ENCODE data around the gene NTSR1. TPM values are rescaled to one million over a fixed set of nuclear protein-coding genes. Genes with fewer than 3 reads are reported as not detected.

Gene NTSR1
- total RNA-seq, 1 donor from 2014 or later, result not detected

- no peak for DNase-seq (ENCODE audit: low read depth)
Measured at GRCh38 chr20:62770916-62771315, 62.3 kb downstream of the NTSR1 start.

DNA sequence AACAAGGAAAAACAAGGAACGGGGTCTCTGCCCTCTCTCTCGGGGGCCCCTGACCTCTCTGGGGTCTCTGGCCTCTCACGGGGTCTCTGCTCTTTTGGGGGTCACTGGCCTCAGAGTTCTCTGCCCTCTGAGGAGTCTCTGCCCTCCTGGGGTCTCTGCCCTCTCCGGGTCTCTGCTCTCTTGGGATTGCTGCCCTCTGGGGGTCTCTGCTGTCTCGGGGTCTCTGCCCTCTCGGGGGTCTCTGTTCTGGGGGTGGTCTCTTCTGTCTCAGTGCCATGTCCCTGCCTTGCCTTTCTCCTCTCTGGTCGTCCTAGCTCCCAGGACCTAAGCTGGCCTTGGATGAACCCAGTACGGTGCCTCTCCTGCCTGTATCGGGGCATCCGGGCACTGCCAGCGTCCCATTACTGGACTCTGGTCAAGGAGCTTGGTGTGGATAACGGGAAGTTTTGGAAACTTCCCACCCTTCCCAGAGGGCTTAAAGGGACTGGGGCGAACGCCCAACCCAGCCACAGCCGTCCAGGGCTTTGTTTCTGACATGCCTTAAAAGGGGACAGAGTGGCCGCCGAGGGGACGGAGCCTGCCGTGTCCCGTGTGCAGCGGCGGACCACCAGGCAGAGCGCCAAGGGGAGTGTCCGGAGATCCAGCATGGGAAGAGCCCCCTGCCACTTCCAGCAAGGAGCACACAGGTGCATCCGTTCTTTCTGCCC is 62.9 kb downstream of the NTSR1 start:
- DNase-seq (ENCODE audit: low read depth), result no peak

GRCh38 chr20:62772103-62772611 is 63.5 kb downstream of the NTSR1 start:
- no peak for DNase-seq (ENCODE audit: low read depth)

DNA sequence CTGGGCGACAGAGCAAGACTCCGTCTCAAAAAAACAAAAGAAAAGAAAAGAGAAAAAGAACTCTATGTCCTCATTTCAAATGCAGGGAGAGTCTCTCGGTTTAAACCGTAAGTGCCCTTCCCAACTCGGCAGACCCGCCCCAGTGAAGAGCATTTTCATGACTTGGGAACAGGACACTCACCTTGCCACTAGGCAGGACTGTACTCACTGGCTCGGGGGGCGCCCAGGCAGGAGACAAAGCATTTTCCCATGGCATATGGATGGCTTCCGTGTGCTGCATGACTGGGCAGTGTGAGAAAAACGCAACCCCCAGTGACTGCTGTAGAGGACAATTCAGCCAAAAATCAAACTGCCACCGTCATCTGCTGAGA is 64.0 kb downstream of the NTSR1 start:
- no peak for DNase-seq (ENCODE audit: low read depth)

- peak; percentile 91 for DNase-seq (ENCODE audit: low read depth)
Measured at GRCh38 chr20:62772990-62773844, 64.6 kb downstream of the NTSR1 start.

- no peak for DNase-seq (ENCODE audit: low read depth)
Measured at GRCh38 chr20:62773845-62774714, 65.4 kb downstream of the NTSR1 start.

DNA sequence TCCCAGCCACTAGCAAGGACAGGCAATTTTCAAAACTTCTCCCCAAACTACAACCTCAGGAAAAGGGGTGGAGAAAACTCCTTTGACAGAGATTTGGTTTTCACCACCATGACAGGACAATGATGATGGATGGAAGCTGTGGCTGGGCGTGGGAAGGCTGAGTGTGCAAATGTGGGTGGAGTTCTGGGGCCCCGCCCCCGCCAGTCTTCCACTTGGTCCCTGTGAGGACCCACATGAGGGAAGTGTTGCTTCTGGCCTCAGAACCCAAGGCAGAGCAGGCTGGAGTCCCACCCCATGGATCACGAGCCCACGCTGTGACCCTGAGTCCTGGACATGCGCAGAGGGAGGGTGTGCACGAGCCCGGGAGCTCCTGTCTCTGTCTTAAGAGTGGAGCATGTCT is 66.1 kb downstream of the NTSR1 start:
- no peak for DNase-seq (ENCODE audit: low read depth)

- no peak for DNase-seq (ENCODE audit: low read depth)
Measured at GRCh38 chr20:62775206-62775605, 66.6 kb downstream of the NTSR1 start.

DNA sequence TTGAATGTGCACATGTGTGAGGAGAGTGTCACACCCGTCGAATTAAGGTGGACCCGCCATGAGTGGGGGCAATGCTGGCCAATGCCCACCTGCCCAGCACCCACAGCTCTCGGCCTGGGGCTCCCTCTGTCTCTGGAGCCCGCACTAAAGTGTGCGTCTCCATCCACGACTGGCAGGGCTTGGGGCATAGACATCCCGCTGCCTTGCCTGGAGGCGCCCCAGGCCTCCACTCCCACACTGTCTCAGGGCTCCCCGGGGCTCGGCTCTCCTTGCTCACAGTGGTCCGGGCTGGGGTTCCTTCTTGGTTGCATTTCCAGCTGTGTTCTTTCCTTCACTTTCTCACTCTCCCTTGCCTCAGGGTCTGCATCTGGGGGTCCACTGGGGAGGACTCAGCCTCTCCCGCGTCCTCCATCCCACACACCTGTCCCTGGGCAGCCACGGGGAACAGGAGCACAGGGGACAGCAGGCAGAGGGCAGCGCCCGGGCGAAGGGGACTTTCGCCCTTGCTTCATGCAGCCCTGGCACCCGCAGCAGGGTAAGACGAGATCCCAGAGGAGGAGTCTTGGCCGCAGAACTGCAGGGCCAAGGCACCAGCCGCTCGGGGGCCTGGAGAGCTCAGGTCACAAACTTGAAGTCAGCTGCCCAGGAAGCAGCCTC is 67.5 kb downstream of the NTSR1 start:
- no peak for DNase-seq (ENCODE audit: low read depth)

- peak; percentile 28 for DNase-seq (ENCODE audit: low read depth)
Measured at GRCh38 chr20:62776692-62777527, 68.3 kb downstream of the NTSR1 start.

- no peak for DNase-seq (ENCODE audit: low read depth)
Measured at GRCh38 chr20:62777528-62777830, 68.8 kb downstream of the NTSR1 start.

- no peak for DNase-seq (ENCODE audit: low read depth)
Measured at GRCh38 chr20:62778058-62778457, 69.4 kb downstream of the NTSR1 start.

DNA sequence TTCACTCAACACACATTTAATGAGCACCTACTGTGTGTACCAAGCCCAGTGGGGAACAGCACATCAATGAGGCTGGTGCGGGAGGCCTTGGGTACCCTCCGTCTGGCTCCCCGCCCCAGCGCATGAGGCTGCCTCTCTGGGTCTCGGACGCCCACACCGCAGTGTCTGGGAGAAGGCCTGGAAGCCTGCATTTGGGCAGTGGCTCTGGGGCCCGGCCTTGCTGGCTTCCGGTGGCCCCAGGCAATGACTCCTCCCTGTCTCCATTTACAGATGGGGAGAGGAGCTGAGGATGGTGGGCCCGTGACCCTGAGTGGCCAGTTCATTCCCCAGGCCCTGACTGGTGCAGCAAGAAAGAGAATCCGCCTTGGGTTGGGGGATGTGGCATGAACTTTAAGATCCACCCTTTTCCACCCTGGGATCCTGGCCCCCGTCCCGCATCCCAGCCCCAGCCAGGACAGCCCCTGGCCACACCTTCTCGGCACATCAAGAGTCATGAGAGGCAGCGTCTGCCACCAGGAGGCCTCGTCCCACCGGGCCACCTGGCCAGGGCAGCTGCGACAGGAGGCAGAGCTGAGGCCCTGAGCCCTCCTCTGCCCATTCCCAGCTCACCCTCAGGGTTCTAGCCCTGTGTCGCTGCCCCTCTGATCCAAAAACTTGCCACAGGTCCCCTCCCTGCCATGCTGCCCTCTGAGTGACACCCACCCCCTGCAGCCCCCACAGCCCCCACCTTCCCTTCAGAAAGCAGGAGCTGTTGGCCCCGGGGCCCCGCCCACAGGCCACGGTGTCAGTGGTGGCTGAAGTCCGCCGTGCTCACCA is 70.2 kb downstream of the NTSR1 start:
- no peak for DNase-seq (ENCODE audit: low read depth)

DNA sequence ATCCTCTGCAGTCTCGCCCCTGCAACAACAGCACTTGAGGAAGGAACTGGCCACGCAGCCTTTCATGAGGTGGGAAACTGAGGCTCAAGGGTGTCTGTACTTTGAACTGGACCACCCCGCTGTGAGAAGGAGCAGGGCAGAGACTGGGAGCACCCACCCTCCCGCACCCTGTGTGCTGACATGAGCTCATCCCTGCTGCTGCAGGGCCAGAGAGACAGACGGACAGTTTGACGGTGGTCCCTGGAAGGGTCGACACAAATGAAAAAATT is 70.7 kb downstream of the NTSR1 start:
- DNase-seq (ENCODE audit: low read depth), result no peak

- no peak for DNase-seq (ENCODE audit: low read depth)
Measured at GRCh38 chr20:62780204-62780603, 71.6 kb downstream of the NTSR1 start.

- DNase-seq (ENCODE audit: low read depth), result no peak
Measured at GRCh38 chr20:62780696-62781095, 72.1 kb downstream of the NTSR1 start.

- no peak for DNase-seq (ENCODE audit: low read depth)
Measured at GRCh38 chr20:62782149-62782892, 73.7 kb downstream of the NTSR1 start.

GRCh38 chr20:62782893-62783278 is 74.2 kb downstream of the NTSR1 start:
- no peak for DNase-seq (ENCODE audit: low read depth)

GRCh38 chr20:62784497-62784896 is 75.9 kb downstream of the NTSR1 start:
- DNase-seq (ENCODE audit: low read depth), result no peak

GRCh38 chr20:62785393-62785792 is 76.8 kb downstream of the NTSR1 start:
- no peak for DNase-seq (ENCODE audit: low read depth)
